HG03135 (cell line): ENCODE data around the gene NDUFAF8.

Experiments
- ATAC-seq: cut with Tn5 transposase; IDR thresholded peaks from one replicate; pipeline ENCODE4 v1.9.1; 2021; ENCODE audit warnings: mild to moderate bottlenecking, moderate library complexity; ENCODE audit not compliant: unreplicated experiment

Gene NDUFAF8

DNA sequence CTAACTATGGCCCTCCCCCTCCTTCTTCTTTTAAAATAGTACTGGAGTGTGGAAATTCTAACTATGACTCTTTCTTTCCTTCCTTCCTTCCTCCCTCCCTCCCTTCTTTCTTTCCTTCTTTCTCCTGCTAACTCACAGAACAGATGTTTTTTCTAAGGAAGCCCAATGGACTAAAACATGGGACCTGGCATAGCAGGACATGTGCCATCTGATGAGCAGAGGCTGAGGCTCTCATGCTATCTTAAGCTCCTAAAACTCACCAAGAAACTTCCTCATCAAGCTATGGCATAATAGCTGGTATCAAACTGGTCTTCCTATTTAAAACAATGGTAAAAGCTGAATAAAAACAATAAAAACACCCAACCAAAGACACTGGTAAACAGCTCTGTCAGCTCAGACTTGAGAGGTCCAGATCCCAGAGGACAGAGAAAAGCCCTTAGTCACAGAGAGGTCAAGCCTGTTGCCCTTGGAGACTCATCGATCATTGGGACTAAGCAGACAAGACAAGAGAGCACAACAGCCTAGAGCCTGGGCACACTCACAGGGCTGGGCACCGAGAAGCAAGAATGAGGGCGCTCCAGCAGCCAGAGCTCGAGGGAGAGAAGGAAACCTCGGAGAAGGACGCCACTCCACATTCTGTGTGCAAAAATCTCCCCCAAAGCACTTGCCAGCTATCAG lies 28.4 kb downstream of the NDUFAF8 start:
- no peak for ATAC-seq

DNA sequence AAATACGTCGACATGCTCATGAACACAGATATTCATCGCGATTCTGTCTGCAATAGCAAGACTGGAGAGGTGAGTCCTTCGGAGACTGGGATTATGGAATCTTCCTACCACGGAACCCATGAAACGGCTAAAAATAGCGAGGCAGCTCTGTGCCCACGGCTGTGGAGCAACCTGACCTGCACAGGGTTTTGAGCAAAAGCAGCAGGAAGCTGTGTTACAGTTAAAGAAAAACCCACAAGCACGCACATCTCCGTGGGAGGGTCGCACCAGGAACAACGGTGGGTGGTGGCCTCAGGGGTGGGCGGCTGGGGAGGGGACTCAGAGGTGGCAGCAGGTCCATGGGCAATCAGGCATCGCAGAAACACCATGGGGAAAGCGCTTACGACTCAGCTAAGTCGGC lies 31.2 kb downstream of the NDUFAF8 start:
- no peak for ATAC-seq

DNA sequence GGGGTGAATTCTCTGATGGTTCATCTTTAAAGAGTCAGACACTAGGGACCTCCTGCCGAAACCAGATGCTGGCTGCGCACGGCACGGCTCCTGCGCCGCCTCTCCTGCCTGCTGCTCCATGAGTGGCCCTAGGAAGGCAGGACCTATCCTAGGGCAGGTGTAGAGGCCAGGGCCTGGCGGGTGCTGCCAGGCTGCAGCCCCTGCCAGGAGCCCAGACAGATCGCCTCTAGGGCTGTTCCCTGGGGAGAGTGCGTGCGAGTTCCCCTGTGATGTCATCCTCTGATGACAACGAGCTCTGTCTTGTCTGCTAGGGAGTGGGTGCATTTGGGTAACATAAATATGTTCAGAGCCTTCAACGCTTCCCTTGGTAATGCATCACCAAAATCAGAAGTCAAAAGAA lies 32.1 kb downstream of the NDUFAF8 start:
- no peak for ATAC-seq

DNA sequence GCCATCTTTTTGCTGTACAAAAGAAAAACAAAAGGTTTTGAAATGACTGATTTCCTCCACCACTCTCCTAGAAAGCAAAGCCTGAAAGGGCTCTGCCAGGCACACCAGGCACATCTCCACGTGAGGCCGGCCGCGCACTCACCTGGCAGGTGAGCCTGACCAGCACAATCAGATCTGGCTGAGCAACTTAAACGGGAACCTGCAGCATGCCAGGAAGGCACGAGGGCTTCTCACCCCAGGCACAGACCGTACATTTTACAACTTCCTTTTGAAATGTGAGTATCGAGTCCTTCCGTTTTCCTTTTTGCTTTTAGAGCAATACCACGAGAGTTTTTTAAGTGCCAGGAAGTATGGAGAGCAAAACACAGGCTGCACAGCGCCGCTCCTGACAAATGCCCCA lies 33.5 kb downstream of the NDUFAF8 start:
- no peak for ATAC-seq

DNA sequence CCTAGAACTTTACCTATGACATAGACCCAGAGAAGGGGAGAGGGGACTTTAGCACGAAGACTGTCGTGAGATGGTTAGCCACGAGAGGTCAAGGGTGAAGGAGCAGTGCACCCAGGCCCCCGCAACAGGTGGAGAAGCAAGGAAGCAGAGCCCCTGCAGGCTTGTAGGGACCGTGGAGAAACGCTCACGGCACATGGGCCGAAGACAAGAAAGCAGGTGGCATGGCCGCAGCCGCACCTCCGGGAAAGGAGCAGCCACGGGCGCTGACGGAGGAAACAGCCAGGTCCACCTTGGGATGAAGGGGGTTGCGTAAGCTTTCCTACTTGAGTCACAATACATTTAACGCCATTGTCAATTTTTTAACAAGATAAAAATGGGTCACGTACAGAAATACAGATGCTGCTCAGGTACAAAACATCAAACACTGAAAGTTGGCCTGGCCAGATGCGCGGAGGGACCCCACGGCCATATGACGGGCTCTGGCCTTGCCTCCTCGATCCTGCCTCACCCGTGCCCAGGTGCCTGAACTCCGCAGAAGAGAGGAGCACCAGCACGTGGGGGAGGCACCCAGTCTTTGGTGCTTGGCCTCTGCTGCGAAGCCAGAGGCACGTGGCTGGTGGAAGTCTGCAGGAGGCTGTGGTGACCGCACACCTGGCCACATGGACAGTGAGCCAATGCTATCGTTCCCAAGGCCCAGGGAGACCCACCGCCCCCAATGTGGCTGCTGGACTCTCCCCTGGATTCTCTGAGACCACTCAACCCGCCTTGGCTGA lies 34.8 kb downstream of the NDUFAF8 start:
- ATAC-seq, result no peak

DNA sequence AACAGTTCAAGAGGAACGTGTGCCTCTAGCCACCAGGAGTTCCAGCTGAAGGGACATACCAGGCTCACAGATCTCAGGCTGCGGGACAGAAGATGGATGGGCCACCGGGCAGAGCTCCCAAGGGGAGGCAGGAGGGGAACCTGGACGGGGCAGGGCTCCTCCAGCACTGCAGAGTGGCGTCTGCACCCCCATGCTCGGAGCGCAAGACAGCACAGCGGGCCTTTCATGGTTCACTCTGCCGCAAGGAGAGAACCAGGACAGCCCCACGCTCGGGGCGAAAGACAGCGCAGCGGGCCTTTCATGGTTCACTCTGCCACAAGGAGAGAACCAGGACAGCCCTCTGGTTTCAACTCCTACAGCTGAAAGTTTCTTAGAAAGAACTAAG lies 35.3 kb downstream of the NDUFAF8 start:
- no peak for ATAC-seq

DNA sequence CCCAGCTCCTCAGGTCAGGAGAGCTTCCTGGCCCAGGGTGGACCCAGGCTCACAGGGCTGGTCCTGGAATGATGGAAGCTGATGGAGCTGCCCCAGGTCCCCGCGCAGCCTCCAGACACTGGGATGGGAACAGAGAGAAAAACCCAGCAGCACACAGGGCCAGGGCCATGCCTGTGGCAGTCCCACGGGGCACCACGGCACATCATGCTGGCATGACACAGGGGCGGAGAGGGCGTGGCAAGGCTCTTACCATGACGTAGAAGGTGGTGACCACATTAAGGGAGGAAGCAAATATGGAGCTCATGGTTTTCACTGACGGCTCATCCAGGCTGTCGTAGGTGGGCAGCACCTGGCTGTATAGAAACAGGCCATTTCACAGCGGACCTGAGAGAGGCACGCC lies 37.7 kb downstream of the NDUFAF8 start:
- ATAC-seq, result no peak

DNA sequence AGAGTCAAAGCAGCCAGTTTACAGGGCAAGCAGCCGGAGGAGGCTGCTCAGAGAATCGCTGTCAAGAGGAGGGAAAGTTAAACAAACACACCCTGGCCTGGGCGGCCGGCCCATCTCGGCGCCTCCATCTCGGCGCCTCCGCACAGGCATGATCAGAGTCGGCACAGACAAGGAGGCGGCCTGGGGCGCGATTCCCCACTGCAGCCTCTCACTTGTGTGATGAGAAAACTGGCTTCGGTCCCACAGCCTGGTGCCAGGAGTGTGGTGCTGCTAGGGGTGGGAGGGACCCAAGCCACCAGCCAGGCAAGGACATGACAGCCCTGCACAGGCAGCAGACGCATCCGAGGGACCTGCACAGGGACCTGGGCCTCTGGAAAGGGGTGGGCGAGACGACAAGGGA lies 38.3 kb downstream of the NDUFAF8 start:
- no peak for ATAC-seq

DNA sequence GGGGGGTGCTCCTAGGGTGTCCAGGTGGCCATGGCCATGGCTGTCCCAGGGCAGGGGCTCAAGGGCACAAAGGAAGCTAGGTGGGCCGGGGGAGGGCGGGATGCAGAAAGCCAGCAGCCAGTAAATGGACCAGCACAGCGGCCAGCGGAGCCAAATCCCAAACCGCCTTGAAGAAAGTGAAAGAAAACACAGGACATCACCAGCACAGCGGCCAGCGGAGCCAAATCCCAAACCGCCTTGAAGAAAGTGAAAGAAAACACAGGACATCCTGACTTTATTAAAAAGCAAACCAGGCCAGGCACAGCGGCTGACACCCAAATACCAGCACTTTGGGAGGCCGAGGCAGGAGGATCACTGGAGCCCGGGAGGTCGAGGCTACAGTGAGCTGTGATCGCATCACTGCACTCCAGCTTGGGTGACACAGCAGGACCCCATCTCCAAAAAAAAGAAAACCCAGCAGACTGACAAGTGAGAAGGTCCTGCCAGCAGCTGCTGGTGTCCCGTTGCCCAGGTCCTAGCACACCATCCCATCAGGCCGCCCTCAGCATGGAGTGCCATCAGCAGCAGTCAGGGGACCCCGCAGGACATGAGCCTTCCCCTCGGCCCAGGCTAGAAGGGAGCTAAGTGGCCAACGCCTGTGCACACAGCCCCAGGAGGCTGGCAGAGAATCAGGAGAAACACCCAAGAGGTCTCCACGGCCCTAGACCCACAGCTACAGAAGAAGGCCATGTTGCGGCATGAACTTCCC lies 39.0 kb downstream of the NDUFAF8 start:
- no peak for ATAC-seq

DNA sequence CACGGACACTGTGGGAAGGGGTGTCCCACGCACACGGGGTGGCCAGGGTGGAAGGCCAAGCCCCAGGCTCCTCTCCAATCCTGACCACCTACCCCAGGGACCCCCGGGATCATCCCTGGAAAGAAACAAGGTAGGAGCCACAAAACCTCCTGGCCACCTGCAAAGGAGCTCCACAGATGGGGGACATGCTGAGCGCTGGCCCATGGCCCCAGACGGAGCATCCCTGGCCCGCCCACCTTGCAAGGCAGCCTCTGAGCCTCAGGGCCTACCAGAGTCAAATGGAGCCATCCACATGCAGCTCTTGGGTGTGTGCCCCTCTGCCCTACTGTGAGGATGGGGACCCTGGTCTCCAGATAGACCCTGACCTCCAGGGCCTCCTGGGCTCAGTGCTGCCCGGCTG lies 39.7 kb downstream of the NDUFAF8 start:
- ATAC-seq, result no peak

DNA sequence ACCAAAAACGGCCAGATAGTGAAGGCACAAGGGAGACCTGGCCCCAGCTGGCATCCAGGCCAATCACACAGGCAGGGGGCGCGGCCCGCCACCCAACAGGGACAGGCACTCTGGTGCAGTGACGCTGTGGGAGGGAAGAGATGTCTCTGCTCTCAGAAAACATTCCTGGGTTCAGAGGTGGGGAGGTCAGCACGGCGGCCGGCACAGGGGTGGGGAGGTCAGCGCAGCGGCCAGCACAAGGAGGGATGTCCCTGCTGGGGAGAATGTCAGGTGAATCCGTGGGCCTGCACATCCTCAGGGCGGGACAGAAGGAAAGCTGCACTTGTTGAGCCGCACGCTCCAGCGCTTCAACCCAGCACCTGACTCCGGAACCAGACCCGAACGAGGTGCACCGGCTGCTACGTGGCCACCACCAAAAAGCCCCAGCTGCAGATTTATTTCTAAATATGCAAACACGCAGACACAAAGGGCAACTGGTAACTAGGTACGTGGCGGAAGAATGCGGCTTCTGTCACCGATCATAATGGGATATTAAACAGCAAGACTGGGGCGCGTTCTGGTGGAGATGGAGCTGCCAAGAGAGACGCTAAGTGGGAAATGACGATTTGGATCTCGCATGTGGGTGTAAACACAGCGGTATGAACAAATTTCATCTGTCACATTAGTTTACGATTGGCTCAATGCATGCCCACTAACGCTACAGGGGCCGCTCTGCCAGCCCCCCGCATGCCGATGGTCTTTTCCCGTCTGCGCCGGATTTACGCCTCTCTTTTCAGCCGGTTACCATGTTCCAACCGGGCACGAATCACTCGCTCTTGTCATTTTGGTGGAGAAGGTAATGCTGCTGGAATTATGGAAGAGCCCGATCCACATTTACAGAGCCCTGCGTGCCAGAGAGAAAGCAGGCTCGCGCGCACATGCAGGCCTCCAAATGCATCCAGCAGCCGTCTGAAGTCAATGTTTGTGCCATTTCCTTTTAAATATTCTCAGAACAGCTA lies 40.5 kb downstream of the NDUFAF8 start:
- no peak for ATAC-seq

DNA sequence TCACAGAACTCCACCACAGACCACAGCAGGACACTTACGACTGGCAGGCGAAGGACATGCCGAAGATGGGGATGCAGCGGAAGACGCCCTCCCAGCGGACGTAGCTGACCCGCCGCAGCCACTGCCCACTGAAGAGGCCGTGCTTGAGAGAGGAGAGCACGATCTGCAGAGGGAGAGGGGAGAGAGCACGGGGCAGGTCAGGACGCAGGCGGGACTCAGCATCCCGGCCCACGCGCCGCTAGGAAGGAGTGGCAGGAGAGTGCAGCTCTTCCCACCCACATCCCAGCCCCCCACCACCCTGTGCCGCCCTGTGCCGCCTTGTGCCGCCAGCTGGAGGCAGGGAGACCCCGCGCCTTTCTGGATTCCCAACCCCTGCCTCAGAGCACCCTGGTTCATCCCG lies 41.5 kb downstream of the NDUFAF8 start:
- ATAC-seq, result no peak

DNA sequence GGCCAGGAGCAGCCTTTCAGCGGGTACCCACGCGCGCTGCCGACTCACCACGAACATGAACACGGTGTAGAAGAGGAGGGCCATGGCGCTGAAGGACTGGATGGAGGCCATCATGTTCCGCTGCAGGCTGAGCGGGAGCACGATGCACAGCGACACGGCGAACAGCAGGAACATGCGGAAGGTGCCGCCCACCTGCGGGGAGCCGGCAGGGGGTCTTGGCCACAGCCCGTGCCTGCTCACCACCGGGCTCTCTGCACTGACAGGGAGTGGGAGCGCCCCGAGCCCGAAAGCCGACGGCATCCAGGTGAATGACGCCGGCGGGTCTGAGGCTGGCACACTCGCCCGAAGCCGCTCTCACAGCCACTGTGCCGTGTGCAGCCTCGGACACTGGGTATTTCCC lies 43.0 kb downstream of the NDUFAF8 start:
- no peak for ATAC-seq

DNA sequence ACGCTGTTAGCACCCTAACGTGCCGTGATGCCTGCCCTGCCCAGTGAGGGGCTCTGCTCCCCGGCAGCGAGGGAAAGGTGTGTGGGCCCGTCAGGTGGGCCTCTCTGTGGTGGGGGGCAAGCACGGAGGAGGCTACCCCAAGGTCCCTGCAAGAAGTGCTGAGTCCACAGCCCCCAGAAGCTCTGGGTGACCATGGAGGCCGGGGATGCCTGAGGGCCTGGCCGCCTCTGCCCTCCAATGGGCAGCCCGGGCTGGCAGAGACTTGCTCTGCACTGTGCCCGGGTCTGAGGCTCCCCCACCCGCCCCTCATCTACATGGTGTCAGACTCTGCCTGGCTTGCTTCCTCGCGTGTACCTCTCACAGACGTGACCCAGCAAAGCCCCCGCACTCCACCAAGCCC lies 43.8 kb downstream of the NDUFAF8 start:
- no peak for ATAC-seq

DNA sequence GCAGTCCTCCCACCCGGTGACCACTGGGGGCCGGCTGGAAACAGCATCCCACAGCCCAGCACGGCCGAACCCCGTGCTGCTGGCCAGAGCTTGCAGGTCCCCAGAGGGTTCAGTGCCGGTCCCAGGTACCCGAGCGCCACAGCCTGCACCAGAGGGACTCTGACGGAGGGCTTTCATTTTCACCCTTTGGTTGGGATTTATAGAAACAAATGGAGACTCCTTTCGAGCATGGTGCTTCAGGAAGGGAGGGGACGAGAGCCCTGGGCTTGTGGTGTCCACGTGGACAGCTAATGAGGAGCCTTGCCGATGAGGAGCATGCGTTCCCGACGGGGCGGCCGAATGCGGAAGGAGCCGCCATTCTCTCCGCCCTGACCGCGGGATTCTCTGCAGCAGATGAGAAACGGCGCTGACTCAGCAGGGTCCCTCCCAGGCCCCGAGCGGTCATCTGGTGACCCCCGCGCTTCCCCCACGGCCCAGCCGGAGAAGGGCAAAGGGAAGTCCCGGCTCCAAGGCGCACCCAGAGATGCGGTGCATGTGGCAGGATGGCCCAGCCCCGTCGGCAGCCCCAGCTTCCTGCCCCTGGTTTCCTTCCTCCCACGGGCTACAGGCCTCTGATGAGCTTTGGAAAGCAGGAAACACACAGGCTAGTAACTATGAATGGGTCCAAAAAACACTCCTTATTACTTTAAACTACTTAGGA lies 46.2 kb downstream of the NDUFAF8 start:
- no peak for ATAC-seq

DNA sequence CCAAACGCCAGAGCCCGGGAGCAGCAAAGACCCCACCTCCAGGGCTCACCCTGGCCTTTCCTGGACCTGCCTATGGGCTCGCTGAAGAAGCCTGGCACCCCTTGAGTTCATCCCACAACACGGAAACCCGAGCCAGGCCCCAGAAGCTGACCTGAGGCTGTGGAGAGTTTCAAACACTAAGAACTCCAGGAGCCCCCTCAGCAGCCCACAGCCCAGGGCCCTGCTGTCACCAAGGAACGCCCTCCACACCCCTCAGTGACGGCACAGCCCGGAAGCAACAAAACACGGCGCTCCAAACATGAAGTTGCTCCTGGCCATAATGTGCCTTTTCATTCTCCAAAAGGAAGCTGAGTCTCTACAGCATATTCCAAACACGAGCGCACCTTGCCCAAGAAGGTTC lies 46.8 kb downstream of the NDUFAF8 start:
- no peak for ATAC-seq

DNA sequence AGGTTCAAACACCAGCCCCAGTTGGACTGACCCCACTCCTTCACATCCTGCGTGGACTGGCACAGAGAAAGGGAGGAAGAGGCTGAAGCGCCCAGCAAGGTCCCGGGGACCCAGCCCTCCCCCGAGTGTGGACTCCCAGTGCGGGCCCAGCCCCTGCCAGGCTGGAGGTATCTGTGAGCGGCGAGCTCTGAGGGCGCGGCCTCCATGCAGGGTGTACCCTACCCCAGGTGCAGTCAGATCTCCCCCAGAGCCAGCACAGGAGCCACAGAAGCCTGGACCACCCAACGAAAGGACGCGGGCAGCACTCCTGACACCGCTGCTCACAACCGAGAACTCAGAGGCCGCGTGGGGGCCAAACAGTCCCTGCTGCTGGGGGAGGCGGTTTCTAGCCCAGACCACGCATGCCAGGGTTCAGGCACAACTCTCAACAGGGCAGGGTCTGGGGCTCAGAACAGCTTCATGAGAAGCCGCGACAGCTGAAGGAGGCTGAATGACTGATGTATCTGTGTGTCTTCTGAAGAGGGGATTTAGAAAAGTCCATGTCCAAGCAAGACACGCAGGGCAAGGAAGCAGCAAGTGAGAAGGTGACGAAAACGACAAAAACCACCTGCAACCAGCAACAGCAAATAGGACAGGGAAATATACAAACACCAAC lies 47.5 kb downstream of the NDUFAF8 start:
- ATAC-seq, result no peak

DNA sequence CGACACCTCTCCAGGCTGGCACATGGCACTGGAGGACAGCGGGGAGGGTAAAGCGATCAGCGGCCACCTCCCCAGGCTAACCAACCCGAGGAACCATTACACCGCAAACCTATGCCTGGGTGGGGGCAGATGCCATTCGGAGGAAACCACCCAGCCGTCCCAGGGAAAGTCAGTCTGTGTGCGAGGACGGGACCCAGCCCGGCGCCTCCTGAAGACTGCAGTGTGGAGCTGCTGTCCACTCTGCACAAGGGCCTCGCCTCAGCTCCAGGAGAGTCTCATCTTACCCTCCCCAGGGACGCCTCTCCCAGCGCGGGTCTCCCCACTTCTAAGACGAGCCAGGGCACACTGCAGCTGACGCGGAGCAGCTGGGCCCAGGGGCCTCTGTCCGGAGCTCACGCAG lies 48.0 kb downstream of the NDUFAF8 start:
- ATAC-seq, result no peak

DNA sequence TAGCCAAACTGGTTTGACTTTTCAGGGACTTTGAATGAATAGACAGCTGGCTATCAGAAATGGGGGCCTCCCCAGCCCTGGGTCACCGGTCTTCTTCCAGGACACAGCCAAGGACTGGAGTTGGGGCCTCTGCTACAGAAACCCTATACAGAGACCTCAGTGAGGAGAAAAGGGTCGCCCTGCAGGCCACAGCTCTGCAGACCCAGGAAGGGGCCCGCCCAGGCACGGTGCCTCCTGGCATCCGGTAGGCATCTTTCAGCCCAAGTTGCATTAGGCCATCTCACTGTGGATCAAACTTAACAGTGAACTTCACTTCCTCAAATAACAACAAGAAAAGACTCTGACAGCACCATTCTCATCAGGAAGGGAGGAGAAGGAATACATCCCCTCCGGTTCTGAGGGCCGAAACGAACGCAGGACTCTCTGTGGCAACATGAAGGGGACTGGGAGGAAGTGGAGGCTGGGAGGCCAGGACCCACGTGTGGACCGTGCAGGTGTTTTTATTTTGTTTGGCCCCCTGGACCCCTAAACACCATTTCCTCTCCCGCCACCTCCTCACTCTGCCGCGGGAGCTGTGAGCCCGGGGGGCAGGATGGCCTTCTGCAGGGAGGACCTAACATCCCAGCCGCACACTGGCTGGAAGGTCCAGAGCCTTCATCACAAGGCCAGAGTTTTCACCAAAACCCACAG lies 48.8 kb downstream of the NDUFAF8 start:
- no peak for ATAC-seq
